IMR-90 (cell line): ENCODE data around the gene CBFA2T3. TPM values are rescaled to one million over a fixed set of nuclear protein-coding genes. Genes with fewer than 3 reads are reported as not detected.
A peak's percentile ranks its signal among the peaks of the same experiment; 100 is the strongest.

ENCODE experiments used
- ATAC-seq: fragments of 200-7000 bp; cut with Tn5 transposase; 2 replicates; pipeline ENCODE4 v1.9.1; 2020; ENCODE audit warnings: low read depth, mild to moderate bottlenecking, moderate library complexity
- BruUV-seq: library from RNA; stranded (reverse); fragments of 400-500 nt; replicated peaks from 2 replicates; lab custom pipeline; 2021; lab: Mats Ljungman, UMichigan
- CTCF ChIA-PET: fragments of 300-600 bp; formaldehyde crosslinking; extraction: SDS; loops from one replicate; lab custom pipeline; 2021; ENCODE audit warnings: antibody characterized with exemption; lab: Yijun Ruan, JAX
- POLR2A ChIA-PET: fragments of 300-600 bp; sonication (Branson Sonifier 250); formaldehyde crosslinking; loops from one replicate; lab custom pipeline; 2022; ENCODE audit warnings: antibody characterized with exemption; ENCODE audit not compliant: unreplicated experiment; lab: Charles Lee
- DNase-seq: peaks from one replicate; pipeline ENCODE4 v3.0.0; 2013
- H2AFZ ChIP-seq: replicated peaks from 2 replicates; pipeline ENCODE3; 2013; ENCODE audit warnings: low read length, mild to moderate bottlenecking; ENCODE audit not compliant: poor library complexity
- H2AK5ac ChIP-seq: 2 replicates; pipeline ENCODE4 v1.6.1; 2013; ENCODE audit warnings: low read depth, low read length, inconsistent platforms
- H2AK9ac ChIP-seq: replicated peaks from 2 replicates; pipeline ENCODE3; 2013; ENCODE audit warnings: mild to moderate bottlenecking, low read depth, low read length, moderate library complexity; ENCODE audit not compliant: poor library complexity
- H2BK120ac ChIP-seq: 2 replicates; pipeline ENCODE4 v1.6.1; 2013; ENCODE audit warnings: low read depth, low read length, inconsistent platforms
- H2BK15ac ChIP-seq: 3 replicates; pipeline ENCODE4 v1.6.1; 2013; ENCODE audit warnings: low read depth, low read length, inconsistent platforms
- H2BK20ac ChIP-seq: 2 replicates; pipeline ENCODE4 v1.6.1; 2013; ENCODE audit warnings: low read depth, mild to moderate bottlenecking, inconsistent platforms, low read length, moderate library complexity
- H2BK5ac ChIP-seq: 2 replicates; pipeline ENCODE4 v1.6.1; 2013; ENCODE audit warnings: mild to moderate bottlenecking, low read depth, low read length, inconsistent platforms; ENCODE audit not compliant: poor library complexity, severe bottlenecking
- H3K14ac ChIP-seq: replicated peaks from 2 replicates; pipeline ENCODE4 v1.6.1; 2013; ENCODE audit warnings: low read depth, low read length, inconsistent platforms
- H3K18ac ChIP-seq: 2 replicates; pipeline ENCODE4 v1.6.1; 2013; ENCODE audit warnings: low read depth, low read length, control low read depth
- H3K23ac ChIP-seq: 2 replicates; pipeline ENCODE4 v1.6.1; 2013; ENCODE audit warnings: low read depth, low read length, inconsistent platforms
- H3K27ac ChIP-seq: 2 replicates; pipeline ENCODE4 v1.5.1; 2013; ENCODE audit warnings: mild to moderate bottlenecking, control low read depth, low read length; ENCODE audit not compliant: insufficient read depth
- H3K27me3 ChIP-seq: 2 replicates; pipeline ENCODE4 v1.6.1; 2013; ENCODE audit warnings: low read length; ENCODE audit not compliant: control insufficient read depth, insufficient read depth
- H3K36me3 ChIP-seq: 2 replicates; pipeline ENCODE4 v1.6.1; 2013; ENCODE audit warnings: low read length, mixed read lengths; ENCODE audit not compliant: control insufficient read depth, insufficient read depth
- H3K4ac ChIP-seq: 2 replicates; pipeline ENCODE4 v1.6.1; 2013; ENCODE audit warnings: low read depth, low read length, inconsistent platforms
- H3K4me1 ChIP-seq: 2 replicates; pipeline ENCODE4 v1.6.1; 2013; ENCODE audit warnings: low read length, mixed read lengths; ENCODE audit not compliant: control insufficient read depth, insufficient read depth
- H3K4me2 ChIP-seq: 2 replicates; pipeline ENCODE4 v1.6.1; 2013; ENCODE audit warnings: low read depth, mild to moderate bottlenecking, control low read depth, low read length, moderate library complexity
- H3K4me3 ChIP-seq: 2 replicates; pipeline ENCODE4 v1.5.1; 2013; ENCODE audit warnings: low read depth, mild to moderate bottlenecking, control low read depth, low read length, moderate library complexity; ENCODE audit not compliant: insufficient read depth
- H3K56ac ChIP-seq: 2 replicates; pipeline ENCODE4 v1.6.1; 2013; ENCODE audit warnings: low read length, inconsistent platforms; ENCODE audit not compliant: insufficient read depth; ENCODE audit errors: extremely low read depth
- H3K79me1 ChIP-seq, 2 experiments: 2 replicates each; pipeline ENCODE4 v1.6.1; 2013; ENCODE audit warnings: low read length in 2 of 2, inconsistent platforms in 1 of 2, low read depth in 1 of 2
- H3K9ac ChIP-seq: 2 replicates; pipeline ENCODE4 v1.6.1; 2013; ENCODE audit warnings: low read depth, low read length, control low read depth
- H3K9me1 ChIP-seq: 2 replicates; pipeline ENCODE4 v1.6.1; 2013; ENCODE audit warnings: low read length, inconsistent platforms; ENCODE audit not compliant: insufficient read depth
- H3K9me3 ChIP-seq: 2 replicates; pipeline ENCODE4 v1.6.1; 2013; ENCODE audit warnings: low read length; ENCODE audit not compliant: control insufficient read depth, insufficient read depth
- H4K20me1 ChIP-seq: 2 replicates; pipeline ENCODE4 v1.6.1; 2013; ENCODE audit warnings: low read length, inconsistent platforms; ENCODE audit not compliant: insufficient read depth
- H4K5ac ChIP-seq: 2 replicates; pipeline ENCODE4 v1.6.1; 2013; ENCODE audit warnings: mild to moderate bottlenecking, low read depth, low read length, control low read depth
- H4K8ac ChIP-seq, 2 experiments: 2 replicates each; pipeline ENCODE4 v1.6.1; 2013; ENCODE audit warnings: low read depth in 2 of 2, low read length in 2 of 2, control low read depth in 1 of 2, inconsistent platforms in 1 of 2
- H4K91ac ChIP-seq: 2 replicates; pipeline ENCODE4 v1.6.1; 2013; ENCODE audit warnings: low read depth, low read length, inconsistent platforms; ENCODE audit not compliant: insufficient read depth
- BHLHE40 ChIP-seq: fragments of 150-350 bp; IDR thresholded peaks from 2 replicates; pipeline ENCODE4 v1.6.1; 2016; ENCODE audit warnings: mild to moderate bottlenecking, low read depth, low read length
- CEBPB ChIP-seq: IDR thresholded peaks from 2 replicates; pipeline ENCODE4 v1.6.1; 2012; ENCODE audit warnings: low read depth, low read length, improper control_type of control experiment
- CHD1 ChIP-seq: IDR thresholded peaks from 2 replicates; pipeline ENCODE4 v1.6.1; 2012; ENCODE audit warnings: low read depth, low read length, improper control_type of control experiment
- ELK1 ChIP-seq: fragments of 150-350 bp; IDR thresholded peaks from 2 replicates; pipeline ENCODE4 v1.6.1; 2016; ENCODE audit warnings: low read depth, mild to moderate bottlenecking, low read length, moderate library complexity, borderline replicate concordance
- FOS ChIP-seq: fragments of 150-350 bp; IDR thresholded peaks from 2 replicates; pipeline ENCODE4 v1.6.1; 2016; ENCODE audit warnings: low read depth, low read length
- MAFK ChIP-seq: IDR thresholded peaks from 2 replicates; pipeline ENCODE4 v1.6.1; 2012; ENCODE audit warnings: low read depth, low read length, improper control_type of control experiment
- MAZ ChIP-seq: IDR thresholded peaks from 2 replicates; pipeline ENCODE4 v1.6.1; 2012; ENCODE audit warnings: low read depth, mild to moderate bottlenecking, low read length, improper control_type of control experiment, moderate library complexity, borderline replicate concordance
- MXI1 ChIP-seq: IDR thresholded peaks from 2 replicates; pipeline ENCODE4 v1.6.1; 2012; ENCODE audit warnings: low read depth, mild to moderate bottlenecking, low read length, moderate library complexity, borderline replicate concordance
- NFE2L2 ChIP-seq: fragments of 150-350 bp; IDR thresholded peaks from 2 replicates; pipeline ENCODE4 v1.6.1; 2016; ENCODE audit warnings: low read depth, mild to moderate bottlenecking, low read length
- POLR2A ChIP-seq: IDR thresholded peaks from 2 replicates; pipeline ENCODE4 v1.6.1; 2012; ENCODE audit warnings: mild to moderate bottlenecking, low read depth, low read length
- RAD21 ChIP-seq: IDR thresholded peaks from 2 replicates; pipeline ENCODE4 v1.6.1; 2012; ENCODE audit warnings: low read length, improper control_type of control experiment
- RCOR1 ChIP-seq: IDR thresholded peaks from 2 replicates; pipeline ENCODE4 v1.6.1; 2012; ENCODE audit warnings: mild to moderate bottlenecking, low read length, improper control_type of control experiment; ENCODE audit not compliant: insufficient replicate concordance
- RFX5 ChIP-seq: IDR thresholded peaks from 2 replicates; pipeline ENCODE4 v1.8.0; 2012; ENCODE audit warnings: low read depth, mild to moderate bottlenecking, low read length, moderate library complexity
- SMC3 ChIP-seq: fragments of 150-350 bp; IDR thresholded peaks from 2 replicates; pipeline ENCODE4 v1.6.1; 2016; ENCODE audit warnings: low read depth, mild to moderate bottlenecking, antibody characterized with exemption, low read length, moderate library complexity
- USF2 ChIP-seq: fragments of 150-350 bp; IDR thresholded peaks from 2 replicates; pipeline ENCODE4 v1.6.1; 2017; ENCODE audit warnings: mild to moderate bottlenecking, antibody characterized with exemption, low read length, low read depth
- WGBS, 2 experiments: methylation state at CpG; one replicate each; pipeline versions ENCODE4 v1.1.5 to v1.1.7; 2013; ENCODE audit warnings: missing lambda C conversion rate in 2 of 2; ENCODE audit not compliant: insufficient read length in 1 of 2; ENCODE audit errors: extremely low coverage in 2 of 2; 5-methylcytosine and 5-hydroxymethylcytosine counted together
- dilution Hi-C: fragments of 300-500 bp; cut with HindIII; formaldehyde crosslinking; loops from one replicate; pipeline ENCODE4 v1.14.3; 2018; ENCODE audit warnings: low sequenced_read_pairs; ENCODE audit not compliant: unreplicated experiment
- in situ Hi-C: fragments of 300-500 bp; cut with MboI; formaldehyde crosslinking; loops from 3 replicates; pipeline ENCODE4 v1.14.3; 2019; ENCODE audit warnings: low sequenced_read_pairs, inconsistent platforms, mixed read lengths
- intact Hi-C: fragments of 100-400 bp; cut with micrococcal nuclease; formaldehyde crosslinking; loops from 2 replicates; pipeline ENCODE4 v1.10.0; 2022
- polyA plus RNA-seq, 3 experiments: library from polyadenylated mRNA; depleted of rRNA; stranded (reverse); fragments of >200 nt; gene quantifications; 2 replicates each; pipeline ENCODE4 v1.2.3, GENCODE V29; 2012; ENCODE audit warnings: low replicate concordance in 1 of 3
- total RNA-seq: library from RNA; depleted of rRNA; stranded (reverse); fragments of >200 nt; gene quantifications from 2 replicates; pipeline ENCODE4 v1.2.3, GENCODE V29; 2012
- TF ChIP-seq, protein P1 (sequence below): conservative IDR thresholded peaks from 2 replicates; pipeline ENCODE4 v1.5.1; 2012; ENCODE audit warnings: mild to moderate bottlenecking, low read depth, low read length, improper control_type of control experiment

Gene CBFA2T3
- total and polyA plus RNA-seq, 2 of the 4 experiments (the other 2 are of a cell fraction), result not detected

GRCh38 chr16:88914750-88915368, 62.1 kb downstream of the CBFA2T3 start:
- in situ Hi-C loops (no loop called here), intact Hi-C loops (no loop called here), dilution Hi-C loops (no loop called here)
- Histone ChIP-seq H2AK9ac (no peak overlapping the region), H3K18ac (no peak overlapping the region), H3K27ac (no peak overlapping the region), H4K8ac (no peak overlapping the region), H3K4me1 (no peaks in the 10 kb centered on the region; the same call in 1 of the 2 replicates), H4K91ac (no peak overlapping the region), H4K5ac (no peak overlapping the region), H2AFZ (no peak overlapping the region), H3K23ac (no peak overlapping the region), H3K4ac (no peak overlapping the region), H3K27me3 (peaks cover 12% of the 10 kb centered on the region; the same call in 1 of the 2 replicates), H2BK120ac (no peak overlapping the region), H3K56ac (no peak overlapping the region), H3K14ac (no peak overlapping the region), H3K36me3 (no peaks in the 10 kb centered on the region), H4K20me1 (no peaks in the 10 kb centered on the region; the same call in 1 of the 2 replicates), H2BK15ac (no peak overlapping the region), H3K9me3 (peaks cover 4% of the 10 kb centered on the region), H2BK5ac (no peak overlapping the region), H3K9me1 (no peaks in the 10 kb centered on the region), H3K4me2 (no peak overlapping the region), H3K9ac (no peak overlapping the region), H2BK20ac (no peak overlapping the region), H2AK5ac (no peak overlapping the region), H3K79me1 (no peaks in the 10 kb centered on the region), H3K4me3 (no peak overlapping the region)
- POLR2A ChIA-PET, result no interaction called here
- CTCF ChIA-PET, result no interaction called here
- no TSS peak for BruUV-seq
- TF ChIP-seq SMC3 (no peak), MAZ (no peak), RCOR1 (no peak), BHLHE40 (no peak), USF2 (no peak), MXI1 (no peak), RFX5 (no peak), FOS (no peak), NFE2L2 (no peak), CEBPB (no peak), MAFK (no peak), CHD1 (no peak), RAD21 (no peak), ELK1 (no peak), POLR2A (no peak)
- TF ChIP-seq, protein P1, sequence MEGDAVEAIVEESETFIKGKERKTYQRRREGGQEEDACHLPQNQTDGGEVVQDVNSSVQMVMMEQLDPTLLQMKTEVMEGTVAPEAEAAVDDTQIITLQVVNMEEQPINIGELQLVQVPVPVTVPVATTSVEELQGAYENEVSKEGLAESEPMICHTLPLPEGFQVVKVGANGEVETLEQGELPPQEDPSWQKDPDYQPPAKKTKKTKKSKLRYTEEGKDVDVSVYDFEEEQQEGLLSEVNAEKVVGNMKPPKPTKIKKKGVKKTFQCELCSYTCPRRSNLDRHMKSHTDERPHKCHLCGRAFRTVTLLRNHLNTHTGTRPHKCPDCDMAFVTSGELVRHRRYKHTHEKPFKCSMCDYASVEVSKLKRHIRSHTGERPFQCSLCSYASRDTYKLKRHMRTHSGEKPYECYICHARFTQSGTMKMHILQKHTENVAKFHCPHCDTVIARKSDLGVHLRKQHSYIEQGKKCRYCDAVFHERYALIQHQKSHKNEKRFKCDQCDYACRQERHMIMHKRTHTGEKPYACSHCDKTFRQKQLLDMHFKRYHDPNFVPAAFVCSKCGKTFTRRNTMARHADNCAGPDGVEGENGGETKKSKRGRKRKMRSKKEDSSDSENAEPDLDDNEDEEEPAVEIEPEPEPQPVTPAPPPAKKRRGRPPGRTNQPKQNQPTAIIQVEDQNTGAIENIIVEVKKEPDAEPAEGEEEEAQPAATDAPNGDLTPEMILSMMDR, result no peak
- DNase-seq, result peak; percentile 25
- ATAC-seq, result peak; percentile 86
- 16% methylated on average over 5 of the region's 20 CpGs; no CpG with 5 or more reads in 1 of the 2 experiments for WGBS, 2 experiments
